GM12892 (cell line): ENCODE data around the gene DDX54.

Experiments
- POLR2A ChIP-seq: IDR thresholded peaks from 2 replicates; pipeline ENCODE4 v1.6.1; 2011; ENCODE audit warnings: low read depth, low read length, control low read depth
- POLR2AphosphoS5 ChIP-seq: IDR thresholded peaks from 2 replicates; pipeline ENCODE4 v1.6.1; 2011; ENCODE audit warnings: low read depth, low read length, control low read depth
- TAF1 ChIP-seq: IDR thresholded peaks from 2 replicates; pipeline ENCODE4 v1.6.1; 2011; ENCODE audit warnings: low read depth, mild to moderate bottlenecking, control low read depth, low read length, borderline replicate concordance

- TF ChIP-seq POLR2AphosphoS5 (no peak), POLR2A (no peak), TAF1 (no peak)
Observed at GRCh38 chr12:113109872-113110599, 75.2 kb downstream of the DDX54 start.
